Esophagus muscularis mucosa (tissue), 4 donors: ENCODE results near the gene CCDC85A. TPM values are rescaled to one million over a fixed set of nuclear protein-coding genes. Genes with fewer than 3 reads are reported as not detected.

Source experiments
- DNase-seq: peaks from one replicate; pipeline ENCODE4 v3.0.0-alpha.2; 2017; ENCODE audit errors: extremely low spot score
- H3K27ac ChIP-seq, 4 donors: fragments of 200-600 bp; sonication (generic); replicated peaks in 1 of 4; 1 replicate in 3 of 4; 2 replicates in 1 of 4; pipeline ENCODE4 v1.5.1; 2016 to 2019; ENCODE audit warnings: mild to moderate bottlenecking in 1 of 4
- H3K27me3 ChIP-seq, 4 donors: fragments of 200-600 bp; sonication (generic); one replicate each; pipeline versions ENCODE4 v1.5.1 to v1.6.0; 2016 to 2019
- H3K36me3 ChIP-seq, 4 donors: fragments of 200-600 bp; sonication (generic); one replicate each; pipeline ENCODE4 v1.5.1; 2016 to 2019
- H3K4me1 ChIP-seq, 4 donors: fragments of 200-600 bp; sonication (generic); one replicate each; pipeline ENCODE4 v1.5.1; 2016 to 2019
- H3K4me3 ChIP-seq, 4 donors: fragments of 200-600 bp; sonication (generic); 1 replicate in 2 of 4; 2 replicates in 2 of 4; pipeline ENCODE4 v1.5.1; 2016 to 2019; ENCODE audit warnings: mild to moderate bottlenecking in 4 of 4, moderate library complexity in 1 of 4
- H3K9me3 ChIP-seq, 4 donors: fragments of 200-600 bp; sonication (generic); 1 replicate in 3 of 4; 2 replicates in 1 of 4; pipeline ENCODE4 v1.5.1; 2016 to 2019
- CTCF ChIP-seq, 3 experiments: fragments of 200-600 bp in 2 of 3; fragments of 450-650 bp in 1 of 3; sonication (generic) in 2 of 3; IDR thresholded peaks; one replicate each; pipeline ENCODE4 v1.5.1; 2017 to 2019; ENCODE audit warnings: antibody characterized with exemption in 3 of 3, mild to moderate bottlenecking in 2 of 3, moderate library complexity in 1 of 3
- EP300 ChIP-seq: sonication (generic); formaldehyde crosslinking; IDR thresholded peaks from one replicate; pipeline ENCODE4 v1.6.1; 2017; ENCODE audit warnings: antibody characterized with exemption
- POLR2A ChIP-seq: fragments of 450-650 bp; IDR thresholded peaks from one replicate; pipeline ENCODE4 v1.6.1; 2017; ENCODE audit warnings: antibody characterized with exemption, moderate library complexity, mild to moderate bottlenecking, low read depth
- POLR2AphosphoS5 ChIP-seq, 2 donors: sonication (generic); formaldehyde crosslinking; IDR thresholded peaks; one replicate each; pipeline ENCODE4 v1.6.1; 2017; ENCODE audit warnings: antibody characterized with exemption in 2 of 2
- WGBS: methylation state at CpG from one replicate; pipeline ENCODE4 v1.1.5; 2018; 5-methylcytosine and 5-hydroxymethylcytosine counted together
- intact Hi-C: fragments of 100-400 bp; cut with DNase I; formaldehyde crosslinking; loops from one replicate; pipeline ENCODE4 v1.15.1; 2023
- total RNA-seq, 4 donors: library from RNA; depleted of rRNA; stranded (reverse); fragments of >200 nt; gene quantifications; one replicate each; pipeline versions ENCODE4 v1.1.0 to v1.2.1, GENCODE V29; 2016

CCDC85A gene
- total RNA-seq, 4 donors from 2014 or later: 4.0 to 6.7 (median 5.8) TPM

- DNase-seq: peak; percentile 12
- no peak for TF ChIP-seq POLR2A
- no peak for TF ChIP-seq POLR2AphosphoS5 (IDR thresholded peaks at IDR 0.05)
- no peak for TF ChIP-seq EP300
- no peak for TF ChIP-seq CTCF (IDR thresholded peaks at IDR 0.05)
- H3K27ac ChIP-seq: no peak overlapping the region
- no peak overlapping the region for H3K4me3 ChIP-seq
- peaks cover 6 to 28% (median 27%) of the 10 kb centered on the region in 4 donors for H3K4me1 ChIP-seq
- intact Hi-C loops: loop anchor here (5.0 to 10.0 kb wide), 2 partner anchors 562 to 1335 kb away; no protein-coding TSS in a partner anchor
- H3K27me3 ChIP-seq: peaks cover 6 to 96% (median 18%) of the 10 kb centered on the region in 4 donors
- no peaks in the 10 kb centered on the region for H3K9me3 ChIP-seq
- H3K36me3 ChIP-seq: no peaks in the 10 kb centered on the region
- WGBS: 97% methylated on average over 2 of the region's 2 CpGs
Observed at GRCh38 chr2:56182420-56182819, 1.4 kb upstream of the CCDC85A start.

- WGBS: 0% methylated on average over 16 of the region's 64 CpGs
- no peaks in the 10 kb centered on the region for H3K9me3 ChIP-seq
- peak overlapping the region; percentile 61 to 65 (median 62) for H3K4me3 ChIP-seq
- DNase-seq: peak; percentile 75
- peaks cover 6 to 28% (median 27%) of the 10 kb centered on the region in 4 donors for H3K4me1 ChIP-seq
- TF ChIP-seq POLR2AphosphoS5 (IDR thresholded peaks at IDR 0.05) (no peak), POLR2A (no peak), CTCF (IDR thresholded peaks at IDR 0.05) (no peak), EP300 (no peak)
- peak overlapping the region in 3 of 4 donors; percentile 51 to 57 (median 54) for H3K27ac ChIP-seq
- intact Hi-C loops: loop anchor here (5.0 to 10.0 kb wide), 2 partner anchors 560 to 1333 kb away; no protein-coding TSS in a partner anchor
- peaks cover 6 to 81% (median 18%) of the 10 kb centered on the region in 4 donors for H3K27me3 ChIP-seq
- H3K36me3 ChIP-seq: no peaks in the 10 kb centered on the region
Observed at GRCh38 chr2:56184500-56185011, 766 bp downstream of the CCDC85A start.

GRCh38 chr2:56185101-56185581 lies 1.4 kb downstream of the CCDC85A start:
- Histone ChIP-seq H3K9me3 (no peaks in the 10 kb centered on the region), H3K36me3 (no peaks in the 10 kb centered on the region), H3K4me3 (peak overlapping the region; percentile 61 to 65 (median 62)), H3K4me1 (peaks cover 6 to 28% (median 27%) of the 10 kb centered on the region in 4 donors), H3K27me3 (peaks cover 6 to 76% (median 18%) of the 10 kb centered on the region in 4 donors), H3K27ac (peak overlapping the region in 3 of 4 donors; percentile 51 to 57 (median 54))
- TF ChIP-seq EP300 (no peak), CTCF (IDR thresholded peaks at IDR 0.05) (no peak), POLR2AphosphoS5 (IDR thresholded peaks at IDR 0.05) (no peak), POLR2A (no peak)
- DNase-seq: peak; percentile 84
- under 1% methylated on average over 20 of the region's 24 CpGs for WGBS
- intact Hi-C loops: loop anchor here (10.0 kb wide), 1 partner anchor 560 kb away; no protein-coding TSS in a partner anchor

- peaks cover 6 to 78% (median 18%) of the 10 kb centered on the region in 4 donors for H3K27me3 ChIP-seq
- TF ChIP-seq EP300 (no peak), CTCF (IDR thresholded peaks at IDR 0.05) (peak in 1 of 3 experiments; percentile 21), POLR2A (no peak), POLR2AphosphoS5 (IDR thresholded peaks at IDR 0.05) (peak; percentile 25 to 55)
- 7% methylated on average over 11 of the region's 11 CpGs for whole genome bisulfite sequencing
Observed at GRCh38 chr2:56185582-56186046, 1.8 kb downstream of the CCDC85A start.

More at GRCh38 chr2:56185582-56186046, 1.8 kb downstream of the CCDC85A start:
- DNase-seq: peak; percentile 81
- Histone ChIP-seq H3K4me3 (peak overlapping the region; percentile 61 to 65 (median 62)), H3K4me1 (peaks cover 6 to 28% (median 27%) of the 10 kb centered on the region in 4 donors), H3K9me3 (no peaks in the 10 kb centered on the region), H3K27ac (peak overlapping the region in 3 of 4 donors; percentile 51 to 57 (median 54)), H3K36me3 (no peaks in the 10 kb centered on the region)
- intact Hi-C loops: loop anchor here (10.0 kb wide), 1 partner anchor 559 kb away; no protein-coding TSS in a partner anchor
